A549 (cell line): ENCODE measurements around the gene RNF14.

Experiments used
- HOXA7 ChIP-seq: fragments of 250-450 bp; sonication (Bioruptor Pico); IDR thresholded peaks from 2 replicates; pipeline ENCODE4 v1.5.0; 2020; ENCODE audit warnings: mild to moderate bottlenecking, moderate library complexity
- TF ChIP-seq, protein P1 (sequence below): fragments of >200 bp; sonication (Bioruptor Twin); formaldehyde crosslinking; IDR thresholded peaks from 3 replicates; pipeline ENCODE4 v1.6.1; 2016

DNA sequence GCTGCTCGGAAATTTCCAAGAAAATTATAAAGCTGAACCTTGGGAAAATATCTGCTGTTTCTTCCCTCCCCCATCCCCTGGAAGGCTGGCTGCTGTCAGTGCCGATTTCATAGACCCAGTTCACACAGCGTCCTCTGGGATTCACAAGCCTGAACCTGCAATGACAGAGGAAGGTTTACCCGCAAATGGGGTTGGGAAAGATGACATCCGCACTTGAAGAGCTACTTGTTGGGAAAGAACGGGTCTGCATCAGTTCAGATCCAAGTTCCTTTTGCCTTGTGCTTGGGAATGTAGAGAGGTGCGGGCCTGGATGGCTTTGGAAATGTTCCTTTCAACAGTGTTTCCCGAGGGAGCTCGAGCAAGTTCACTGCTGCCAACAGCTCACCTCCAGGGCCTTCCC lies 24.8 kb upstream of the RNF14 start:
- TF ChIP-seq, protein P1, sequence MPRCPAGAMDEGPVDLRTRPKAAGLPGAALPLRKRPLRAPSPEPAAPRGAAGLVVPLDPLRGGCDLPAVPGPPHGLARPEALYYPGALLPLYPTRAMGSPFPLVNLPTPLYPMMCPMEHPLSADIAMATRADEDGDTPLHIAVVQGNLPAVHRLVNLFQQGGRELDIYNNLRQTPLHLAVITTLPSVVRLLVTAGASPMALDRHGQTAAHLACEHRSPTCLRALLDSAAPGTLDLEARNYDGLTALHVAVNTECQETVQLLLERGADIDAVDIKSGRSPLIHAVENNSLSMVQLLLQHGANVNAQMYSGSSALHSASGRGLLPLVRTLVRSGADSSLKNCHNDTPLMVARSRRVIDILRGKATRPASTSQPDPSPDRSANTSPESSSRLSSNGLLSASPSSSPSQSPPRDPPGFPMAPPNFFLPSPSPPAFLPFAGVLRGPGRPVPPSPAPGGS = no peak
- no peak for TF ChIP-seq HOXA7 (CRISPR knock-in tag)
